Calu3 (cell line): ENCODE results near the gene GAA. TPM values are rescaled to one million over a fixed set of nuclear protein-coding genes. Genes with fewer than 3 reads are reported as not detected.

Experiments
- BruUV-seq: library from RNA; stranded (reverse); fragments of 400-500 nt; replicated peaks from 2 replicates; lab custom pipeline; 2021; lab: Mats Ljungman, UMichigan
- CTCF ChIA-PET: fragments of 300-600 bp; sonication (Branson Sonifier 250); formaldehyde crosslinking; loops from one replicate; lab custom pipeline; 2022; ENCODE audit warnings: antibody characterized with exemption; lab: Charles Lee
- DNase-seq: peaks from one replicate; pipeline ENCODE4 v3.0.0; 2022
- H3K27ac Mint-ChIP-seq: one replicate; pipeline ENCODE4 v1.8.0; 2022; ENCODE audit warnings: mixed read lengths; ENCODE audit not compliant: unreplicated experiment
- H3K27me3 Mint-ChIP-seq: one replicate; pipeline ENCODE4 v1.8.0; 2022; ENCODE audit warnings: mixed read lengths; ENCODE audit not compliant: unreplicated experiment
- H3K36me3 Mint-ChIP-seq: one replicate; pipeline ENCODE4 v1.8.0; 2022; ENCODE audit warnings: mild to moderate bottlenecking, moderate library complexity, mixed read lengths; ENCODE audit not compliant: insufficient read depth, unreplicated experiment
- H3K4me1 Mint-ChIP-seq: one replicate; pipeline ENCODE4 v1.8.0; 2022; ENCODE audit warnings: mild to moderate bottlenecking, low read depth, mixed read lengths; ENCODE audit not compliant: unreplicated experiment
- H3K4me3 Mint-ChIP-seq: one replicate; pipeline ENCODE4 v1.8.0; 2022; ENCODE audit warnings: mild to moderate bottlenecking, low read depth, moderate library complexity, mixed read lengths; ENCODE audit not compliant: unreplicated experiment
- H3K9me3 Mint-ChIP-seq: one replicate; pipeline ENCODE4 v1.8.0; 2022; ENCODE audit warnings: low read depth, mixed read lengths; ENCODE audit not compliant: unreplicated experiment
- intact Hi-C: fragments of 100-400 bp; cut with micrococcal nuclease; formaldehyde crosslinking; loops from one replicate; pipeline ENCODE4 v1.10.0; 2022; ENCODE audit not compliant: unreplicated experiment
- total RNA-seq: library from RNA; stranded (reverse); gene quantifications from 2 replicates; pipeline ENCODE4 v1.2.3, GENCODE V29; 2022
- TF ChIP-seq, protein P1 (sequence below): fragments of 200-600 bp; IDR thresholded peaks from one replicate; pipeline ENCODE4 v1.8.0; 2022; ENCODE audit warnings: antibody characterized with exemption; ENCODE audit not compliant: unreplicated experiment

GAA gene
- total RNA-seq, 1 experiment from 2014 or later = 73.1 TPM

GRCh38 chr17:80104321-80104955 is 3.1 kb downstream of the GAA start:
- DNase-seq = no peak
- no peak overlapping the region for H3K27ac Mint-ChIP-seq
- H3K9me3 Mint-ChIP-seq = no peaks in the 10 kb centered on the region
- TF ChIP-seq, protein P1, sequence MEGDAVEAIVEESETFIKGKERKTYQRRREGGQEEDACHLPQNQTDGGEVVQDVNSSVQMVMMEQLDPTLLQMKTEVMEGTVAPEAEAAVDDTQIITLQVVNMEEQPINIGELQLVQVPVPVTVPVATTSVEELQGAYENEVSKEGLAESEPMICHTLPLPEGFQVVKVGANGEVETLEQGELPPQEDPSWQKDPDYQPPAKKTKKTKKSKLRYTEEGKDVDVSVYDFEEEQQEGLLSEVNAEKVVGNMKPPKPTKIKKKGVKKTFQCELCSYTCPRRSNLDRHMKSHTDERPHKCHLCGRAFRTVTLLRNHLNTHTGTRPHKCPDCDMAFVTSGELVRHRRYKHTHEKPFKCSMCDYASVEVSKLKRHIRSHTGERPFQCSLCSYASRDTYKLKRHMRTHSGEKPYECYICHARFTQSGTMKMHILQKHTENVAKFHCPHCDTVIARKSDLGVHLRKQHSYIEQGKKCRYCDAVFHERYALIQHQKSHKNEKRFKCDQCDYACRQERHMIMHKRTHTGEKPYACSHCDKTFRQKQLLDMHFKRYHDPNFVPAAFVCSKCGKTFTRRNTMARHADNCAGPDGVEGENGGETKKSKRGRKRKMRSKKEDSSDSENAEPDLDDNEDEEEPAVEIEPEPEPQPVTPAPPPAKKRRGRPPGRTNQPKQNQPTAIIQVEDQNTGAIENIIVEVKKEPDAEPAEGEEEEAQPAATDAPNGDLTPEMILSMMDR = no peak
- no peaks in the 10 kb centered on the region for H3K27me3 Mint-ChIP-seq
- peaks cover 13% of the 10 kb centered on the region for H3K4me1 Mint-ChIP-seq
- intact Hi-C loops = no loop called here
- CTCF ChIA-PET = interaction anchor here (1.2 kb wide), 1 partner anchor 20 kb away, joined by 3 read pairs; no protein-coding TSS in a partner anchor
- no TSS peak for BruUV-seq
- peaks cover 17% of the 10 kb centered on the region for H3K36me3 Mint-ChIP-seq
- no peak overlapping the region for H3K4me3 Mint-ChIP-seq

DNA sequence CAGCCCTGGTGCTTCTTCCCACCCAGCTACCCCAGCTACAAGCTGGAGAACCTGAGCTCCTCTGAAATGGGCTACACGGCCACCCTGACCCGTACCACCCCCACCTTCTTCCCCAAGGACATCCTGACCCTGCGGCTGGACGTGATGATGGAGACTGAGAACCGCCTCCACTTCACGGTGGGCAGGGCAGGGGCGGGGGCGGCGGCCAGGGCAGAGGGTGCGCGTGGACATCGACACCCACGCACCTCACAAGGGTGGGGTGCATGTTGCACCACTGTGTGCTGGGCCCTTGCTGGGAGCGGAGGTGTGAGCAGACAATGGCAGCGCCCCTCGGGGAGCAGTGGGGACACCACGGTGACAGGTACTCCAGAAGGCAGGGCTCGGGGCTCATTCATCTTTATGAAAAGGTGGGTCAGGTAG is 3.6 kb downstream of the GAA start:
- Mint-ChIP-seq H3K4me1 (peaks cover 13% of the 10 kb centered on the region), H3K4me3 (no peak overlapping the region), H3K27ac (no peak overlapping the region), H3K36me3 (peaks cover 17% of the 10 kb centered on the region), H3K9me3 (no peaks in the 10 kb centered on the region), H3K27me3 (no peaks in the 10 kb centered on the region)
- CTCF ChIA-PET = interaction anchor here (1.2 kb wide), 1 partner anchor 19 kb away, joined by 3 read pairs; no protein-coding TSS in a partner anchor
- BruUV-seq = no TSS peak
- no peak for DNase-seq
- intact Hi-C loops = no loop called here
- TF ChIP-seq, protein P1 = no peak

DNA sequence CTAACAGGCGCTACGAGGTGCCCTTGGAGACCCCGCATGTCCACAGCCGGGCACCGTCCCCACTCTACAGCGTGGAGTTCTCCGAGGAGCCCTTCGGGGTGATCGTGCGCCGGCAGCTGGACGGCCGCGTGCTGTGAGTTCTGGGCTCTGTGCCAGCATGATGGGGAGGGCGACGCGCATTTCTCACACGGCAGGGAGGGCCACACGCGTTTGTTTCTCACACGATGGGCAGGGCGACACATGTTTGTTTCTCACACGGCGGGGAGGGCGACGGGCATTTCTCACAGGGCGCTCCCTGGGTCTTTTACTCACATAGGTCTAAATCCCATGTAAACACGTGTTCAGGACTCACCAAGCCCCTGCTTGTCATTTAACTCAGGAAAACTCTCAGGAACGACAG is 4.4 kb downstream of the GAA start:
- CTCF ChIA-PET = interaction anchor here (0.7 kb wide), 1 partner anchor 19 kb away, joined by 3 read pairs; no protein-coding TSS in a partner anchor
- H3K4me3 Mint-ChIP-seq = no peak overlapping the region
- intact Hi-C loops = no loop called here
- no peak for DNase-seq
- peaks cover 16% of the 10 kb centered on the region for H3K36me3 Mint-ChIP-seq
- H3K27ac Mint-ChIP-seq = no peak overlapping the region
- no peaks in the 10 kb centered on the region for H3K9me3 Mint-ChIP-seq
- no peaks in the 10 kb centered on the region for H3K27me3 Mint-ChIP-seq
- peaks cover 13% of the 10 kb centered on the region for H3K4me1 Mint-ChIP-seq
- TF ChIP-seq, protein P1 = no peak
- no TSS peak for BruUV-seq

DNA sequence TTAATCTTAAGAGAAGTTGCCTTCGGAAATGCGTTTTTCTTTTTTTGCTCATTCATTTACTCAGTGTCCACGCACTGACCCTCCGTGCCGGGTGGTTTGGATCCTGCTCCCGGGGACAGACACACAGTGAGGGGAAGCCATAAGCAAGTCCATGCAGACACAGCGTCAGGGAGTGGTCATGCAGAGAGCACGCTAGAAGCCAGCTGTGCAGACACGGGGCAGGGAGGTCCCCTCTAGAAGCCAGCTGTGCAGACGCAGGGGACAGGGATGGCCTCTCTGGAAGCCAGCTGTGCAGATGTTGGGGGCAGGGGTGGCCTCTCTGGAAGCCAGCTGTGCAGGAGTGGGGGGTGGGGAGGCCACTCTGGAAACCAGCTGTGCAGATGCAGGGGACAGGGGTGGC is 4.8 kb downstream of the GAA start:
- BruUV-seq = no TSS peak
- Mint-ChIP-seq H3K9me3 (no peaks in the 10 kb centered on the region), H3K4me3 (no peak overlapping the region), H3K4me1 (peaks cover 13% of the 10 kb centered on the region), H3K36me3 (peaks cover 13% of the 10 kb centered on the region), H3K27me3 (no peaks in the 10 kb centered on the region), H3K27ac (no peak overlapping the region)
- intact Hi-C loops = no loop called here
- TF ChIP-seq, protein P1 = no peak
- no peak for DNase-seq
- CTCF ChIA-PET = interaction anchor here (0.7 kb wide), 1 partner anchor 19 kb away, joined by 3 read pairs; no protein-coding TSS in a partner anchor
